Measurements from ENCODE around the gene ABCF3. TPM values are rescaled to one million over a fixed set of nuclear protein-coding genes. Genes with fewer than 3 reads are reported as not detected.
A peak's percentile ranks its signal among the peaks of the same experiment; 100 is the strongest.

Gene ABCF3
- total and polyA plus RNA-seq, 2 donors (not counting 3 experiments of a cell fraction or from before 2014, with no cell fraction given) = 68.8 to 73.4 TPM

DNA sequence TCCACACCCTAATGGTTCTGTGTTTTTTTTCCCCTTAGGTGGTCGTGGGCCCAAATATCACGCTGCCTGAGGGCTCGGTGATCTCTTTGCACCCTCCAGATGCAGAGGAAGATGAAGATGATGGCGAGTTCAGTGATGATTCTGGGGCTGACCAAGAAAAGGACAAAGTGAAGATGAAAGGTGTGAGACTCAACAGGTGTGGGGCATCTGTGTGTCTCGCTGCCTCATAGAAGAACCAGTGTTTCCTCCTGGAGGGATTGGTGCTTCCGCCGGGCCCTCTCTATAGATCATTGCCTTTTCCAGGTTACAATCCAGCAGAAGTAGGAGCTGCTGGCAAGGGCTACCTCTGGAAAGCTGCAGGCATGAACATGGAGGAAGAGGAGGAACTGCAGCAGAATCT is 43.8 kb upstream of the ABCF3 start:
- Histone ChIP-seq H3K4me2 (ENCODE audit: insufficient read depth, low read length) (no peak overlapping the region), H3K9me1 (replicated peaks; ENCODE audit: control insufficient read depth, extremely low read depth, insufficient read depth, low read length) (no peaks in the 10 kb centered on the region), H3K9me3 (replicated peaks; ENCODE audit: control insufficient read depth, insufficient read depth, low read length) (no peaks in the 10 kb centered on the region), H3K4me1 (ENCODE audit: control insufficient read depth, extremely low read depth, insufficient read depth, low read length) (peaks cover 2% of the 10 kb centered on the region), H3K4me3 (replicated peaks in 1 of 3; ENCODE audit: insufficient read depth in 1 of 3, low read depth in 1 of 3, low read length in 3 of 3) (no peak overlapping the region), H3K79me2 (ENCODE audit: control insufficient read depth, insufficient read depth, low read length) (peaks cover 9% of the 10 kb centered on the region), H3K36me3 (ENCODE audit: control insufficient read depth in 2 of 2, extremely low read depth in 1 of 2, insufficient read depth in 2 of 2, low read length in 2 of 2) (peaks cover 37 to 38% of the 10 kb centered on the region in 2 experiments), H4K20me1 (replicated peaks; ENCODE audit: control insufficient read depth, extremely low read depth, insufficient read depth, low read length) (no peaks in the 10 kb centered on the region), H3K27ac (ENCODE audit: insufficient read depth, low read depth, low read length) (no peak overlapping the region), H2AFZ (ENCODE audit: low read depth, low read length) (no peak overlapping the region), H3K27me3 (ENCODE audit: control insufficient read depth in 2 of 2, insufficient read depth in 2 of 2, low read length in 2 of 2) (no peaks in the 10 kb centered on the region), H3K9ac (replicated peaks; ENCODE audit: extremely low read depth, insufficient read depth, low read length) (no peak overlapping the region)
- dilution Hi-C loops (cut with MboI; ENCODE audit: extremely low pct_ligation_motif_present, low sequenced_read_pairs) (no loop called here), intact Hi-C loops (cut with micrococcal nuclease) (no loop called here)
- no peak for TF ChIP-seq FOS (IDR thresholded peaks at IDR 0.05; ENCODE audit: borderline replicate concordance, insufficient read depth, low read length)
- POLR2A ChIA-PET = no interaction called here
- CTCF ChIA-PET = no interaction called here
- DNase-seq (ENCODE audit: low read depth, low spot score) (no peak), FAIRE-seq (no peak)
- TSS peak; percentile 4 for BruUV-seq (replicated peaks)

DNA sequence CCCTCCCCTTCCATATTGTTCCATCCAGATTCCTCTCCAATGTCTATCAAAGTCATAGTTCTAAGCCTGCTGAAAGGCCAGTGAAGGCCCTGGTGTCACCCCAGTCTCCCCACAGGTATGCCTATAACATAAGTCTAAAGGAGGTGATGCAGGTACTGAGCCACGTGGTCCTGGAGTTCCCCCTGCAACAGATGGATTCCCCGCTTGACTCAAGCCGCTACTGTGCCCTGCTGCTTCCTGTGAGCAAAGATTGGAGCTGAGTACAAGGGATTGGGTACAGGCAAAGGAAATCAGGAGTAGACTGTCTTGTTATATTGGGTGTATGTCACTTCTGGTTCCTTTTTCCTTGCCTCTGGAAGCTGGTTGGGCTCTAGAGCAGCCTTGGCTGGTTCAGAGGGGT is 42.7 kb upstream of the ABCF3 start:
- Histone ChIP-seq H2AFZ (ENCODE audit: low read depth, low read length) (no peak overlapping the region), H3K36me3 (ENCODE audit: control insufficient read depth in 2 of 2, extremely low read depth in 1 of 2, insufficient read depth in 2 of 2, low read length in 2 of 2) (peaks cover 34 to 38% of the 10 kb centered on the region in 2 experiments), H3K79me2 (ENCODE audit: control insufficient read depth, insufficient read depth, low read length) (no peaks in the 10 kb centered on the region), H3K4me1 (ENCODE audit: control insufficient read depth, extremely low read depth, insufficient read depth, low read length) (no peaks in the 10 kb centered on the region), H3K27ac (ENCODE audit: insufficient read depth, low read depth, low read length) (no peak overlapping the region), H3K27me3 (ENCODE audit: control insufficient read depth in 2 of 2, insufficient read depth in 2 of 2, low read length in 2 of 2) (no peaks in the 10 kb centered on the region), H3K4me3 (replicated peaks in 1 of 3; ENCODE audit: insufficient read depth in 1 of 3, low read depth in 1 of 3, low read length in 3 of 3) (no peak overlapping the region), H3K4me2 (ENCODE audit: insufficient read depth, low read length) (no peak overlapping the region), H4K20me1 (replicated peaks; ENCODE audit: control insufficient read depth, extremely low read depth, insufficient read depth, low read length) (no peaks in the 10 kb centered on the region), H3K9me3 (replicated peaks; ENCODE audit: control insufficient read depth, insufficient read depth, low read length) (no peaks in the 10 kb centered on the region), H3K9ac (replicated peaks; ENCODE audit: extremely low read depth, insufficient read depth, low read length) (no peak overlapping the region), H3K9me1 (replicated peaks; ENCODE audit: control insufficient read depth, extremely low read depth, insufficient read depth, low read length) (no peaks in the 10 kb centered on the region)
- DNase-seq (ENCODE audit: low read depth, low spot score) (no peak), FAIRE-seq (no peak)
- no TSS peak for BruUV-seq (replicated peaks)
- dilution Hi-C loops (cut with MboI; ENCODE audit: extremely low pct_ligation_motif_present, low sequenced_read_pairs) = no loop called here
- intact Hi-C loops (cut with micrococcal nuclease) = no loop called here
- POLR2A ChIA-PET = no interaction called here
- CTCF ChIA-PET = interaction anchor here (1.9 to 2.8 kb wide), 2 partner anchors 9 to 43 kb away, joined by 7 to 18 read pairs; partner anchors contain the start of genes ABCF3 and EIF2B5
- TF ChIP-seq JUN (IDR thresholded peaks at IDR 0.05; ENCODE audit: borderline replicate concordance, insufficient read depth, insufficient read length, low read depth) = no peak
- no peak for TF ChIP-seq FOS (IDR thresholded peaks at IDR 0.05; ENCODE audit: borderline replicate concordance, insufficient read depth, low read length)
